DMS79 (cell line): ENCODE measurements around the gene XIST.
"Not testable (repeated sequence)": the region's sequence is repeated elsewhere in the genome, so short reads cannot be mapped to it uniquely, and the experiment has no call there.

Experiments used
- DNase-seq: peaks from one replicate; lab custom pipeline; 2025; lab: John Stamatoyannopoulos, UW

Gene XIST

DNA sequence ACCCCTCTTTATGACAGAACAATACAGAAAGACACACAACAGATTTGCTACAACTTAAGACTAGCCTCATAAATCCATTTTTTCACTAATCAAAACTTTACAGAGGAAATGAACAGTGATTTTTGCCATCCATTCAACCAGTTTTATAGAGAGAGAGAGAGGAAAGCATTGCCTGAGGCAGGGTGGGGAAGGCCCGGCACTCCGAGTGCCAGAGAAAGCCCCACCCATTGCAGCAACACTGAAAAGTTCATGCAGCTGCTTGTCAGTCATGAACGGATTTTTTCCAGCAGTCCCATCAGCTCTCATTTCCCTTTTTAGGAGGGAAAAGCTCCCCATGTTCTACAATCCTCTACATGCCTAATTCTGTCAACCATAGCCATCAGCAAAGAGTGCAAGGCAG, 52.6 kb downstream of the XIST start:
- DNase-seq = no peak

- DNase-seq = not testable (repeated sequence)
Measured at GRCh38 chrX:73792511-73792910, 60.0 kb downstream of the XIST start.

- no peak for DNase-seq
Measured at GRCh38 chrX:73785493-73785892, 67.0 kb downstream of the XIST start.
